PFSK-1 (cell line): ENCODE measurements around the gene TFPI.
A peak's percentile ranks its signal among the peaks of the same experiment; 100 is the strongest.

Experiments
- FOXP2 ChIP-seq: optimal IDR thresholded peaks from 2 replicates; pipeline ENCODE3; 2011; ENCODE audit warnings: borderline replicate concordance, control low read depth, inconsistent platforms; ENCODE audit not compliant: insufficient read depth; ENCODE audit errors: extremely low read length, extremely low read depth
- POLR2AphosphoS5 ChIP-seq: IDR thresholded peaks from 2 replicates; pipeline ENCODE4 v1.6.1; 2012; ENCODE audit warnings: low read depth, mild to moderate bottlenecking, control low read depth, low read length, moderate library complexity
- REST ChIP-seq, 2 experiments: IDR thresholded peaks; 2 replicates each; pipeline versions ENCODE4 v1.6.1 to v1.8.0; 2011 to 2012; ENCODE audit warnings: low read depth in 2 of 2, low read length in 2 of 2, control low read depth in 1 of 2, inconsistent platforms in 1 of 2, mild to moderate bottlenecking in 1 of 2, moderate library complexity in 1 of 2; ENCODE audit not compliant: insufficient read depth in 1 of 2
- SIN3A ChIP-seq: IDR thresholded peaks from 2 replicates; pipeline ENCODE4 v1.6.1; 2012; ENCODE audit warnings: mild to moderate bottlenecking, low read length, moderate library complexity, borderline replicate concordance; ENCODE audit not compliant: insufficient read depth
- TAF1 ChIP-seq: IDR thresholded peaks from 2 replicates; pipeline ENCODE4 v1.6.1; 2012; ENCODE audit warnings: low read length, control low read depth, borderline replicate concordance; ENCODE audit not compliant: insufficient read depth

The TFPI gene

GRCh38 chr2:187543488-187543887 is 10.7 kb downstream of the TFPI start:
- TF ChIP-seq TAF1 (no peak), REST (IDR thresholded peaks at IDR 0.05; ENCODE audit: insufficient read depth in 1 of 2, low read depth in 2 of 2, low read length in 2 of 2) (no peak), POLR2AphosphoS5 (no peak), FOXP2 (no peak)

GRCh38 chr2:187542123-187542522 is 12.1 kb downstream of the TFPI start:
- TF ChIP-seq REST (IDR thresholded peaks at IDR 0.05; ENCODE audit: insufficient read depth in 1 of 2, low read depth in 2 of 2, low read length in 2 of 2) = no peak
- TF ChIP-seq SIN3A = no peak
- TF ChIP-seq POLR2AphosphoS5 = no peak
- TF ChIP-seq FOXP2 = no peak
- no peak for TF ChIP-seq TAF1

DNA sequence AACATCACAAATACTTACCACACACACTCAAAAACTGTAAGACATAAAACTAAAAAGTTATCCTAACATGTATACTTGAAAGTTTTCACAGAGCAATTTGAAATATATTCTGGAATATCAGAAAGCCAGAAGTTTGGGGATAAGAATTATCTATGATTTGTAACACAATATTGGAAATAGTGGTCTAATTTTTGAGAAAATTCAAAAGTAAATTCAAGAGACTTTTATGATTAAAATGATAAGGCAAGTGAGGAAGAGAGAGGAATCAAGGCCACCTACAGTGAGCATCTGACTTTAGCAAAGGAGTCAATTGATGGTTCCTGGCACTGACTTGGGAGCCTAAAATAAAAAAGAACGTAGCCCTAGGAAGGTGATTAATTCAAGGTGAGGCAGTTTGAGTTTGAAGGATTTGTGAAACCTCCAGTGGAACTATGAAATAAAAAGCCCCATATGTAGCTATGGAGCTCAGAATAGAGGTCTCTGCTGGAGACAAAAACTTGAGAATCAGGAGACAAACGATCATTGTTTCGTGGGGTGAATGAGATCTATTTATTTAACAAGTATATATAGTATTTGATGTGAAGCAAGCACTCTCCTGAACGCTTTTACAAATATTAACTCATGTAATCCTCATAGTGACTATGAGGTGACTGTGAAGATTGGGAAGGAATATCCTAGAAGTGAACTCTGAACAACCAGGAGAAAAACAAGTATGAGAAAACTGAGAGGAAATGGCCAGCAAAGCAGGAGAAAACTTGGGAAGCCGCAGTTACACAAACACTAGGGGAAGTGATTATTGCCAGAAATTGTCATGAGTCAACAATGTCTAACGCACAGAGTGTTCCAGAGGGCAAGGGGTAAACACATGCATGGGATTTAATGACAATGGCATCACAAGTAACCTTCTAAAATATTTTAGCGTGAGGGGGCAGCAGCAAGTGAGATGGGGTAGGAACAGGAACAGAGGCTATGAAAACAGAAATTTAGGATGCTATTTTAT is 12.8 kb downstream of the TFPI start:
- no peak for TF ChIP-seq REST (IDR thresholded peaks at IDR 0.05; ENCODE audit: insufficient read depth in 1 of 2, low read depth in 2 of 2, low read length in 2 of 2)
- TF ChIP-seq FOXP2 = peak; percentile 93
- TF ChIP-seq TAF1 = no peak
- no peak for TF ChIP-seq SIN3A
- no peak for TF ChIP-seq POLR2AphosphoS5

- TF ChIP-seq SIN3A (no peak), TAF1 (no peak), REST (IDR thresholded peaks at IDR 0.05; ENCODE audit: insufficient read depth in 1 of 2, low read depth in 2 of 2, low read length in 2 of 2) (no peak), FOXP2 (no peak), POLR2AphosphoS5 (no peak)
Measured at GRCh38 chr2:187532333-187533120, 21.7 kb downstream of the TFPI start.
